ENCODE data around the gene MTUS2. TPM values are rescaled to one million over a fixed set of nuclear protein-coding genes. Genes with fewer than 3 reads are reported as not detected.

The MTUS2 gene
- total and polyA plus RNA-seq, 8 donors, result 0.12 to 28.1 (median 3.5) TPM; not detected in 1

- no peaks in the 10 kb centered on the region for H3K9me3 ChIP-seq
- H3K4me1 ChIP-seq, result no peaks in the 10 kb centered on the region
- no peak for DNase-seq
- H3K27me3 ChIP-seq, result no peaks in the 10 kb centered on the region
- TF ChIP-seq POLR2A (IDR thresholded peaks at IDR 0.05) (no peak), EP300 (IDR thresholded peaks at IDR 0.05) (no peak), POLR2AphosphoS5 (IDR thresholded peaks at IDR 0.05) (no peak)
- TF ChIP-seq, protein P1, sequence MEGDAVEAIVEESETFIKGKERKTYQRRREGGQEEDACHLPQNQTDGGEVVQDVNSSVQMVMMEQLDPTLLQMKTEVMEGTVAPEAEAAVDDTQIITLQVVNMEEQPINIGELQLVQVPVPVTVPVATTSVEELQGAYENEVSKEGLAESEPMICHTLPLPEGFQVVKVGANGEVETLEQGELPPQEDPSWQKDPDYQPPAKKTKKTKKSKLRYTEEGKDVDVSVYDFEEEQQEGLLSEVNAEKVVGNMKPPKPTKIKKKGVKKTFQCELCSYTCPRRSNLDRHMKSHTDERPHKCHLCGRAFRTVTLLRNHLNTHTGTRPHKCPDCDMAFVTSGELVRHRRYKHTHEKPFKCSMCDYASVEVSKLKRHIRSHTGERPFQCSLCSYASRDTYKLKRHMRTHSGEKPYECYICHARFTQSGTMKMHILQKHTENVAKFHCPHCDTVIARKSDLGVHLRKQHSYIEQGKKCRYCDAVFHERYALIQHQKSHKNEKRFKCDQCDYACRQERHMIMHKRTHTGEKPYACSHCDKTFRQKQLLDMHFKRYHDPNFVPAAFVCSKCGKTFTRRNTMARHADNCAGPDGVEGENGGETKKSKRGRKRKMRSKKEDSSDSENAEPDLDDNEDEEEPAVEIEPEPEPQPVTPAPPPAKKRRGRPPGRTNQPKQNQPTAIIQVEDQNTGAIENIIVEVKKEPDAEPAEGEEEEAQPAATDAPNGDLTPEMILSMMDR (IDR thresholded peaks at IDR 0.05), result no peak
- no peak overlapping the region for H3K27ac ChIP-seq
- 80 to 96% (median 92%) methylated on average over 5 of the region's 5 CpGs for WGBS, 5 donors
- H3K36me3 ChIP-seq, result peaks cover 11 to 91% (median 78%) of the 10 kb centered on the region in 4 donors
- H3K4me3 ChIP-seq, result no peak overlapping the region
- intact Hi-C loops (cut with DNase I; ENCODE audit: low total_unique reads), result no loop called here
Measured at GRCh38 chr13:29527916-29528315, 707.8 kb downstream of the MTUS2 start.

DNA sequence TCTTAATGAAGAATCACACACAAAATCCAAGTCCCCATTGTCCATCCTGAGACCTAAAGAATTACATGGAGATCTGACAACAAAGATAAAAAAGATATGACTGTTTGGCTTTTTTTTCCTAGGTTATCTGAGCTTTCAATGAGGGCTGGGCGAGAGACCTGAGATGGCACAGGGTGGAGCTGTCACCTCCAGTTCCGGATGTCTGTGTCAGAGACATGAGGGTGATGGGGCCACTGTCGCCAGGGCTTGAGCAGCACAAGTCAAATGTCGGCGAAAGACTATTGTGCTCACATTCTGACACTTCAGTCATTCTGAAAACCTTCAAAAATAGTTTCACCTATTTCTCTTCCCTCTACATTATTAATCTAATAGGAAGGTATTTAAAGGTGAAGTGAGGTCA, 709.6 kb downstream of the MTUS2 start:
- Histone ChIP-seq H3K36me3 (peaks cover 0 to 80% (median 73%) of the 10 kb centered on the region in 4 donors), H3K9me3 (no peaks in the 10 kb centered on the region), H3K27me3 (no peaks in the 10 kb centered on the region), H3K4me3 (no peak overlapping the region), H3K27ac (no peak overlapping the region), H3K4me1 (peaks cover 0 to 1% (median 0%) of the 10 kb centered on the region in 4 donors)
- no peak for DNase-seq
- intact Hi-C loops (cut with DNase I; ENCODE audit: low total_unique reads), result no loop called here
- 90 to 95% (median 93%) methylated on average over 5 of the region's 5 CpGs for WGBS, 5 donors
- TF ChIP-seq POLR2AphosphoS5 (IDR thresholded peaks at IDR 0.05) (no peak), POLR2A (IDR thresholded peaks at IDR 0.05) (no peak), EP300 (IDR thresholded peaks at IDR 0.05) (no peak)
- TF ChIP-seq, protein P1 (IDR thresholded peaks at IDR 0.05), result no peak

- Histone ChIP-seq H3K27me3 (no peaks in the 10 kb centered on the region), H3K4me1 (peaks cover 0 to 4% (median 0%) of the 10 kb centered on the region in 4 donors), H3K4me3 (no peak overlapping the region), H3K27ac (no peak overlapping the region), H3K9me3 (no peaks in the 10 kb centered on the region), H3K36me3 (peaks cover 0 to 87% (median 81%) of the 10 kb centered on the region in 4 donors)
- intact Hi-C loops (cut with DNase I; ENCODE audit: low total_unique reads), result no loop called here
- no peak for TF ChIP-seq POLR2A (IDR thresholded peaks at IDR 0.05)
- no peak for TF ChIP-seq POLR2AphosphoS5 (IDR thresholded peaks at IDR 0.05)
- no peak for TF ChIP-seq EP300 (IDR thresholded peaks at IDR 0.05)
- TF ChIP-seq, protein P1 (IDR thresholded peaks at IDR 0.05), result no peak
- no peak for DNase-seq
- 83 to 93% (median 84%) methylated on average over 5 of the region's 5 CpGs for WGBS, 5 donors
Measured at GRCh38 chr13:29530901-29531300, 710.8 kb downstream of the MTUS2 start.

GRCh38 chr13:29532116-29532515, 712.0 kb downstream of the MTUS2 start:
- Histone ChIP-seq H3K4me3 (no peak overlapping the region), H3K9me3 (no peaks in the 10 kb centered on the region), H3K36me3 (peaks cover 0 to 80% (median 74%) of the 10 kb centered on the region in 4 donors), H3K27me3 (no peaks in the 10 kb centered on the region), H3K4me1 (peaks cover 0 to 4% (median 0%) of the 10 kb centered on the region in 4 donors), H3K27ac (no peak overlapping the region)
- DNase-seq, result no peak
- intact Hi-C loops (cut with DNase I; ENCODE audit: low total_unique reads), result no loop called here
- TF ChIP-seq EP300 (IDR thresholded peaks at IDR 0.05), result no peak
- no peak for TF ChIP-seq POLR2AphosphoS5 (IDR thresholded peaks at IDR 0.05)
- TF ChIP-seq, protein P1 (IDR thresholded peaks at IDR 0.05), result no peak
- TF ChIP-seq POLR2A (IDR thresholded peaks at IDR 0.05), result no peak
- 83 to 93% (median 91%) methylated on average over 5 of the region's 5 CpGs for WGBS, 5 donors

Data from stomach (tissue), 9 donors.